D341Med (cell line): ENCODE data around the gene SMYD3.

Experiments
- DNase-seq: peaks from one replicate; pipeline ENCODE4 v3.0.0; 2012; ENCODE audit warnings: low spot score

Gene SMYD3

GRCh38 chr1:246304484-246305259 is 202.4 kb downstream of the SMYD3 start:
- no peak for DNase-seq

- DNase-seq = no peak
Observed at GRCh38 chr1:246302711-246303317, 204.3 kb downstream of the SMYD3 start.

GRCh38 chr1:246302251-246302625 is 204.8 kb downstream of the SMYD3 start:
- DNase-seq = no peak

- no peak for DNase-seq
Observed at GRCh38 chr1:246301553-246302250, 205.4 kb downstream of the SMYD3 start.

- no peak for DNase-seq
Observed at GRCh38 chr1:246300626-246301549, 206.2 kb downstream of the SMYD3 start.

- DNase-seq = no peak
Observed at GRCh38 chr1:246297279-246298265, 209.5 kb downstream of the SMYD3 start.

GRCh38 chr1:246295968-246296367 is 211.1 kb downstream of the SMYD3 start:
- no peak for DNase-seq

- no peak for DNase-seq
Observed at GRCh38 chr1:246295340-246295739, 211.7 kb downstream of the SMYD3 start.

- no peak for DNase-seq
Observed at GRCh38 chr1:246294263-246294662, 212.8 kb downstream of the SMYD3 start.

GRCh38 chr1:246293366-246294121 is 213.5 kb downstream of the SMYD3 start:
- no peak for DNase-seq

GRCh38 chr1:246292571-246292970 is 214.5 kb downstream of the SMYD3 start:
- no peak for DNase-seq

GRCh38 chr1:246291127-246291526 is 216.0 kb downstream of the SMYD3 start:
- no peak for DNase-seq

- no peak for DNase-seq
Observed at GRCh38 chr1:246283771-246284410, 223.2 kb downstream of the SMYD3 start.

- DNase-seq = no peak
Observed at GRCh38 chr1:246281639-246282038, 225.4 kb downstream of the SMYD3 start.

GRCh38 chr1:246281195-246281594 is 225.9 kb downstream of the SMYD3 start:
- no peak for DNase-seq

- no peak for DNase-seq
Observed at GRCh38 chr1:246280551-246280950, 226.5 kb downstream of the SMYD3 start.

- DNase-seq = no peak
Observed at GRCh38 chr1:246279402-246279801, 227.7 kb downstream of the SMYD3 start.

- DNase-seq = no peak
Observed at GRCh38 chr1:246278371-246278770, 228.7 kb downstream of the SMYD3 start.

- no peak for DNase-seq
Observed at GRCh38 chr1:246275036-246275435, 232.0 kb downstream of the SMYD3 start.

GRCh38 chr1:246274186-246274585 is 232.9 kb downstream of the SMYD3 start:
- no peak for DNase-seq
